ENCODE measurements around the gene NR2C2.
"Not testable (repeated sequence)": the region's sequence is repeated elsewhere in the genome, so short reads cannot be mapped to it uniquely, and the experiment has no call there.

Gene NR2C2

GRCh38 chr3:14962762-14963161, 15.4 kb downstream of the NR2C2 start:
- peak; percentile 76 for DNase-seq

- DNase-seq: no peak
Measured at GRCh38 chr3:14967285-14967684, 19.9 kb downstream of the NR2C2 start.

GRCh38 chr3:14969671-14970070, 22.3 kb downstream of the NR2C2 start:
- no peak for DNase-seq

- DNase-seq: no peak
Measured at GRCh38 chr3:14976317-14976716, 28.9 kb downstream of the NR2C2 start.

- no peak for DNase-seq
Measured at GRCh38 chr3:14980689-14981088, 33.3 kb downstream of the NR2C2 start.

- no peak for DNase-seq
Measured at GRCh38 chr3:14984581-14985113, 37.3 kb downstream of the NR2C2 start.

- DNase-seq: no peak
Measured at GRCh38 chr3:14988988-14989394, 41.6 kb downstream of the NR2C2 start.

- DNase-seq: peak; percentile 5
Measured at GRCh38 chr3:14989943-14990779, 42.8 kb downstream of the NR2C2 start.

- no peak for DNase-seq
Measured at GRCh38 chr3:14990780-14991148, 43.4 kb downstream of the NR2C2 start.

- no peak for DNase-seq
Measured at GRCh38 chr3:14991151-14991742, 43.9 kb downstream of the NR2C2 start.

- no peak for DNase-seq
Measured at GRCh38 chr3:14991818-14992612, 44.6 kb downstream of the NR2C2 start.

- DNase-seq: no peak
Measured at GRCh38 chr3:14997941-14998340, 50.6 kb downstream of the NR2C2 start.

GRCh38 chr3:14999182-14999581, 51.8 kb downstream of the NR2C2 start:
- not testable (repeated sequence) for DNase-seq

GRCh38 chr3:15007681-15008141, 60.3 kb downstream of the NR2C2 start:
- DNase-seq: peak; percentile 64

- no peak for DNase-seq
Measured at GRCh38 chr3:15009167-15009566, 61.8 kb downstream of the NR2C2 start.

GRCh38 chr3:15010664-15011063, 63.3 kb downstream of the NR2C2 start:
- peak; percentile 10 for DNase-seq

- no peak for DNase-seq
Measured at GRCh38 chr3:15011174-15011573, 63.8 kb downstream of the NR2C2 start.

- no peak for DNase-seq
Measured at GRCh38 chr3:15014606-15015328, 67.4 kb downstream of the NR2C2 start.

GRCh38 chr3:15015456-15015855, 68.1 kb downstream of the NR2C2 start:
- peak; percentile 7 for DNase-seq

- DNase-seq: no peak
Measured at GRCh38 chr3:15017191-15017590, 69.8 kb downstream of the NR2C2 start.

GRCh38 chr3:15023249-15023648, 75.9 kb downstream of the NR2C2 start:
- no peak for DNase-seq

- DNase-seq: no peak
Measured at GRCh38 chr3:15023719-15024118, 76.3 kb downstream of the NR2C2 start.

- no peak for DNase-seq
Measured at GRCh38 chr3:15029625-15030024, 82.2 kb downstream of the NR2C2 start.

Data from fibroblast of skin of right biceps (primary cell).